ENCODE results near the gene FGGY.

GRCh38 chr1:59322394-59322793, 25.5 kb downstream of the FGGY start:
- no peak for TF ChIP-seq CTCF (conservative IDR thresholded peaks at IDR 0.05)
- TF ChIP-seq EZH2 (IDR thresholded peaks at IDR 0.05; ENCODE audit: low read depth), result no peak
